Measurements from ENCODE around the gene BEND6.

BEND6 gene

GRCh38 chr6:56959938-56960337 lies 5.0 kb downstream of the BEND6 start:
- Histone ChIP-seq H3K9ac (ENCODE audit: low read depth, low read length) (peak overlapping the region; percentile 27), H3K9me3 (replicated peaks; ENCODE audit: low read length) (no peaks in the 10 kb centered on the region), H3K36me3 (ENCODE audit: insufficient read depth, low read length) (no peaks in the 10 kb centered on the region), H3K4me2 (ENCODE audit: low read length) (peak overlapping the region; percentile 71), H3K4me3 (ENCODE audit: low read length) (peak overlapping the region; percentile 32), H3K4me1 (ENCODE audit: control insufficient read depth, insufficient read depth, low read length) (peaks cover 50% of the 10 kb centered on the region), H3K27me3 (ENCODE audit: control insufficient read depth, insufficient read depth, low read length) (no peaks in the 10 kb centered on the region)

- Histone ChIP-seq H3K27me3 (ENCODE audit: control insufficient read depth, insufficient read depth, low read length) (no peaks in the 10 kb centered on the region), H3K9ac (ENCODE audit: low read depth, low read length) (no peak overlapping the region), H3K9me3 (replicated peaks; ENCODE audit: low read length) (no peaks in the 10 kb centered on the region), H3K36me3 (ENCODE audit: insufficient read depth, low read length) (no peaks in the 10 kb centered on the region), H3K4me3 (ENCODE audit: low read length) (no peak overlapping the region), H3K4me1 (ENCODE audit: control insufficient read depth, insufficient read depth, low read length) (peaks cover 45% of the 10 kb centered on the region), H3K4me2 (ENCODE audit: low read length) (no peak overlapping the region)
Observed at GRCh38 chr6:56961151-56961550, 6.2 kb downstream of the BEND6 start.

DNA sequence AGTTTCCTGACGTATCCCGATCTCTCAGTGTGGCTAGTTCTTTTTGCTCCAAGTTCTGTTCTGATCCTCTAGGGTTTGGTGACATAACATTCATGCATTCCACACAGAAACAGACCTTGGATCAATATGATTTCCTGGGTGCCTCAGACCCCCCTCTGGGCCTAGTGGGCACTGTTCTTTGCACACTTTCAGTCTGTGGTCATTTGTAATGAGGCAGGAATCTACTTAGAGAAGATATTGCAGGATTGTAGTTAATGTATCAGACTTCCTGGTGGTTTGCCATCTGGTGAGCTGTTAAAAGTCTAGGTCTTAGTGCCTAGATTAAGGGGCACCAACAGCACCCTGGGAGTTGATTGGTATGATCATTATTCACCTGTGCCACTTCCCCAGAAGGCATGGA lies 7.5 kb downstream of the BEND6 start:
- Histone ChIP-seq H3K36me3 (ENCODE audit: insufficient read depth, low read length) (no peaks in the 10 kb centered on the region), H3K4me2 (ENCODE audit: low read length) (no peak overlapping the region), H3K9ac (ENCODE audit: low read depth, low read length) (no peak overlapping the region), H3K4me1 (ENCODE audit: control insufficient read depth, insufficient read depth, low read length) (peaks cover 41% of the 10 kb centered on the region), H3K27me3 (ENCODE audit: control insufficient read depth, insufficient read depth, low read length) (no peaks in the 10 kb centered on the region), H3K4me3 (ENCODE audit: low read length) (no peak overlapping the region), H3K9me3 (replicated peaks; ENCODE audit: low read length) (no peaks in the 10 kb centered on the region)

DNA sequence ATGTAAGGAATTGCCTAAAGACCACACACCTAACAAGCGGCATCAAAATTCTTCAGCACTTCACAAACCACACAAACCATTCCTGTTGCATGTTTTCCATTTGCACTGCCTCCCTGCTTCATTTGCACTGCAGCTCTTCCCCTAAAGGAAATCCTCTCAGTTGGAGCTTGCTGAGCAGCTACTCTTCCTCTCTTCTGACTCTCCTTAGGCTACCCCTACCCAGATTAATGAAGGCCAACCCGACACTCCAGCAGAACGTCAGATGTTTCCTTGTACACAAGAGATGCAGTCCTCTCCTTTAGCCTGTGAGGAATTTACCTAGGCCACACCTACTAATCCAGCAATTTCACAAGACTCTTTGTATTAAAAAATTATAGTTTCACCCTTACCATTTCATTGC lies 8.1 kb downstream of the BEND6 start:
- Histone ChIP-seq H3K36me3 (ENCODE audit: insufficient read depth, low read length) (no peaks in the 10 kb centered on the region), H3K4me3 (ENCODE audit: low read length) (no peak overlapping the region), H3K27me3 (ENCODE audit: control insufficient read depth, insufficient read depth, low read length) (no peaks in the 10 kb centered on the region), H3K9me3 (replicated peaks; ENCODE audit: low read length) (no peaks in the 10 kb centered on the region), H3K4me2 (ENCODE audit: low read length) (no peak overlapping the region), H3K9ac (ENCODE audit: low read depth, low read length) (no peak overlapping the region), H3K4me1 (ENCODE audit: control insufficient read depth, insufficient read depth, low read length) (peaks cover 40% of the 10 kb centered on the region)

DNA sequence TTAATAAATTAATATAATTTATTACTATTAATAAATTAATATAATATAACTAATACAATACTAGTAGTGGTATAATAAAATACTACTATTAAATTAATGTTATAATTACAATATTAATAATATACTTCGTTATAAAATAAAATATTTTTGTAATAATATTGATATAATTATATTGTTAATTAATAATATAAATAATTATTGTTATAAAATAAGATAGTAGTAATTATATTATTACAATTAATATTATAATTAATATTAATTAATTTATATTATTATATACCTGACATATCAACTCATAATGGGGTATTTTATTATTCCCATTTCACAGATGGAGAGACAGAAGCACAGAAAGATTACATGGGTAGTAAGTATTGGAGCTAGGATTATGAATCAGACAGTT lies 8.9 kb downstream of the BEND6 start:
- H3K36me3 ChIP-seq (ENCODE audit: insufficient read depth, low read length), result no peaks in the 10 kb centered on the region
- no peak overlapping the region for H3K4me2 ChIP-seq (ENCODE audit: low read length)
- no peak overlapping the region for H3K4me3 ChIP-seq (ENCODE audit: low read length)

DNA sequence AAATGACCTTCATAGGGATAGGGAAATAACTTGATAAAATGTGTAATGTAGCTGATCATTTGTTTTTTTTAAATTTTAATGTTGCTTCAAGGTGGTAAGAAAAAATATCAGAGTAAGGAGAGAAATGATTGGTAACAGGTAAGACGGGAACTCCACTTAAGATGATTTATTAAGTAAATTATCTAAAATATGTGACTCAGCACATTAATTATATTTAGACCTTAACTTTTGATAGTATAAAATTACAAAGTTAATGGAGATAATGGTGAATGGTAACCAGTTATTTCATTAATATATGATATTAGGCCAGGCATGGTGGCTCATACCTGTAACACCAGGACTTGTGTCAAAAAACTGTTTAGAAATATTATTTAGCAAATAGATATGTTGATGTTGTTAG lies 10.2 kb downstream of the BEND6 start:
- Histone ChIP-seq H3K4me2 (ENCODE audit: low read length) (no peak overlapping the region), H3K4me3 (ENCODE audit: low read length) (no peak overlapping the region), H3K27me3 (ENCODE audit: control insufficient read depth, insufficient read depth, low read length) (no peaks in the 10 kb centered on the region), H3K9me3 (replicated peaks; ENCODE audit: low read length) (no peaks in the 10 kb centered on the region), H3K9ac (ENCODE audit: low read depth, low read length) (no peak overlapping the region), H3K4me1 (ENCODE audit: control insufficient read depth, insufficient read depth, low read length) (peaks cover 21% of the 10 kb centered on the region), H3K36me3 (ENCODE audit: insufficient read depth, low read length) (no peaks in the 10 kb centered on the region)

More for the DNA sequence above, 8.9 kb downstream of the BEND6 start:
- H3K4me1 ChIP-seq (ENCODE audit: control insufficient read depth, insufficient read depth, low read length), result peaks cover 32% of the 10 kb centered on the region
- H3K9me3 ChIP-seq (replicated peaks; ENCODE audit: low read length), result no peaks in the 10 kb centered on the region
- H3K27me3 ChIP-seq (ENCODE audit: control insufficient read depth, insufficient read depth, low read length), result no peaks in the 10 kb centered on the region
- no peak overlapping the region for H3K9ac ChIP-seq (ENCODE audit: low read depth, low read length)

DNA sequence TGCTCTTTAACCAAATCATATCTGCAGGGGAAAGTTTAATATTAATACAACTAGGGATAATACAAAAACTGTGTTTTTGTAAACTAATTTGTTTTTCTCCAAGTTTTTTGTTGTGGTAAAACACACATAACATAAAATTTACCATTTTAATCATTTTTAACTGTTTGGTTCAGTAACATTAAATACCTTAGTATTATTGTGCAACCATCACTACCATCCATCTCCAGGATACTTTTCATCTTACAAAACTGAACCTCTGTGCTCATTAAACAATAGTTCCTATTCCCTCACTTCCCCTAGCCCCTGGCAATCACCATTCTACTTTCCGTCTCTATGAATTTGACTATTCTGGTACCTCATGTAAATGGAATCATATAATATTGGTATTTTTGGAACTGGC lies 15.9 kb downstream of the BEND6 start:
- Histone ChIP-seq H3K36me3 (ENCODE audit: insufficient read depth, low read length) (no peaks in the 10 kb centered on the region), H3K4me3 (ENCODE audit: low read length) (no peak overlapping the region), H3K9ac (ENCODE audit: low read depth, low read length) (no peak overlapping the region)

GRCh38 chr6:56977192-56977591 lies 22.3 kb downstream of the BEND6 start:
- Histone ChIP-seq H3K9me3 (replicated peaks; ENCODE audit: low read length) (peaks cover 6% of the 10 kb centered on the region), H3K4me1 (ENCODE audit: control insufficient read depth, insufficient read depth, low read length) (no peaks in the 10 kb centered on the region), H3K4me3 (ENCODE audit: low read length) (no peak overlapping the region), H3K27me3 (ENCODE audit: control insufficient read depth, insufficient read depth, low read length) (no peaks in the 10 kb centered on the region), H3K9ac (ENCODE audit: low read depth, low read length) (no peak overlapping the region), H3K4me2 (ENCODE audit: low read length) (no peak overlapping the region), H3K36me3 (ENCODE audit: insufficient read depth, low read length) (no peaks in the 10 kb centered on the region)

More for the DNA sequence above, 15.9 kb downstream of the BEND6 start:
- Histone ChIP-seq H3K4me2 (ENCODE audit: low read length) (no peak overlapping the region), H3K9me3 (replicated peaks; ENCODE audit: low read length) (no peaks in the 10 kb centered on the region), H3K27me3 (ENCODE audit: control insufficient read depth, insufficient read depth, low read length) (no peaks in the 10 kb centered on the region), H3K4me1 (ENCODE audit: control insufficient read depth, insufficient read depth, low read length) (no peaks in the 10 kb centered on the region)

- Histone ChIP-seq H3K4me3 (ENCODE audit: low read length) (no peak overlapping the region), H3K36me3 (ENCODE audit: insufficient read depth, low read length) (no peaks in the 10 kb centered on the region), H3K4me2 (ENCODE audit: low read length) (no peak overlapping the region), H3K4me1 (ENCODE audit: control insufficient read depth, insufficient read depth, low read length) (no peaks in the 10 kb centered on the region), H3K9ac (ENCODE audit: low read depth, low read length) (no peak overlapping the region), H3K9me3 (replicated peaks; ENCODE audit: low read length) (peaks cover 6% of the 10 kb centered on the region), H3K27me3 (ENCODE audit: control insufficient read depth, insufficient read depth, low read length) (no peaks in the 10 kb centered on the region)
Observed at GRCh38 chr6:56978530-56978929, 23.6 kb downstream of the BEND6 start.

DNA sequence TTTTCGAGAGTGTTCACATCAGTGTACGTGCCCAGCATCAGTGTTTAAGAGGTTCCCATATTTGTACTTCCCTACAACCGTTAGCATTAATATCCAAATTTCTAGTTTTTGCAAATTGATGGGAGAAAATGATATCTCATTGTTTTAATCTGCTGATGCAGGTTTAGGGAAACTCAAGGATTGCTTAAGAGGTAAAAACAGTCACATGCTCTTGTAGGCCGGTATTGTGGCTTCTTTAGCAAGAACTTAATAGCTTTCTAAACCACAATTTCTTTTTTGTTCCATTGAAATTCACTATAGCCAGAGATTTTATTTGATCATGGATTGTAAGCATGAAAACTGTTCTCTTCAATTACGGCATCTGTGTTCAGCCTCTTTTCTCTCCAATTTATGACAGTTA lies 29.5 kb downstream of the BEND6 start:
- H3K36me3 ChIP-seq (ENCODE audit: insufficient read depth, low read length), result no peaks in the 10 kb centered on the region
- H3K9me3 ChIP-seq (replicated peaks; ENCODE audit: low read length), result no peaks in the 10 kb centered on the region
- H3K27me3 ChIP-seq (ENCODE audit: control insufficient read depth, insufficient read depth, low read length), result no peaks in the 10 kb centered on the region
- no peak overlapping the region for H3K9ac ChIP-seq (ENCODE audit: low read depth, low read length)
- no peak overlapping the region for H3K4me3 ChIP-seq (ENCODE audit: low read length)
- no peaks in the 10 kb centered on the region for H3K4me1 ChIP-seq (ENCODE audit: control insufficient read depth, insufficient read depth, low read length)
- H3K4me2 ChIP-seq (ENCODE audit: low read length), result no peak overlapping the region

- H3K27me3 ChIP-seq (ENCODE audit: control insufficient read depth, insufficient read depth, low read length), result no peaks in the 10 kb centered on the region
- no peak overlapping the region for H3K9ac ChIP-seq (ENCODE audit: low read depth, low read length)
- no peak overlapping the region for H3K4me2 ChIP-seq (ENCODE audit: low read length)
- H3K4me3 ChIP-seq (ENCODE audit: low read length), result no peak overlapping the region
- no peaks in the 10 kb centered on the region for H3K4me1 ChIP-seq (ENCODE audit: control insufficient read depth, insufficient read depth, low read length)
- no peaks in the 10 kb centered on the region for H3K9me3 ChIP-seq (replicated peaks; ENCODE audit: low read length)
- H3K36me3 ChIP-seq (ENCODE audit: insufficient read depth, low read length), result no peaks in the 10 kb centered on the region
Observed at GRCh38 chr6:56984884-56985283, 30.0 kb downstream of the BEND6 start.

GRCh38 chr6:56986611-56987010 lies 31.7 kb downstream of the BEND6 start:
- Histone ChIP-seq H3K9ac (ENCODE audit: low read depth, low read length) (no peak overlapping the region), H3K4me2 (ENCODE audit: low read length) (no peak overlapping the region), H3K36me3 (ENCODE audit: insufficient read depth, low read length) (no peaks in the 10 kb centered on the region), H3K4me1 (ENCODE audit: control insufficient read depth, insufficient read depth, low read length) (no peaks in the 10 kb centered on the region), H3K27me3 (ENCODE audit: control insufficient read depth, insufficient read depth, low read length) (no peaks in the 10 kb centered on the region), H3K4me3 (ENCODE audit: low read length) (no peak overlapping the region), H3K9me3 (replicated peaks; ENCODE audit: low read length) (no peaks in the 10 kb centered on the region)
